Cardiac muscle cell (in vitro differentiated cells and primary cell): Measurements from ENCODE around the gene PEX11A. TPM values are rescaled to one million over a fixed set of nuclear protein-coding genes. Genes with fewer than 3 reads are reported as not detected.

Experiments
- DNase-seq, 2 donors: peaks; one replicate each; pipeline versions ENCODE4 v3.0.0 to v3.0.0-alpha.2; 2010 to 2017; ENCODE audit warnings: low read depth in 1 of 2, low spot score in 1 of 2
- H3K27ac ChIP-seq: fragments of 200-600 bp; sonication (generic); 2 replicates; pipeline ENCODE4 v1.5.1; 2016
- H3K27me3 ChIP-seq: fragments of 200-600 bp; sonication (generic); 2 replicates; pipeline ENCODE4 v1.6.0; 2016; ENCODE audit warnings: control low read depth
- H3K36me3 ChIP-seq: fragments of 200-600 bp; sonication (generic); 2 replicates; pipeline ENCODE4 v1.5.1; 2016; ENCODE audit warnings: control low read depth
- H3K4me1 ChIP-seq: fragments of 200-600 bp; sonication (generic); 2 replicates; pipeline ENCODE4 v1.8.1; 2017; ENCODE audit warnings: low read depth, mild to moderate bottlenecking, mixed run types
- H3K4me3 ChIP-seq: fragments of 200-600 bp; sonication (generic); 2 replicates; pipeline ENCODE4 v1.5.1; 2016; ENCODE audit warnings: mild to moderate bottlenecking
- H3K9me3 ChIP-seq: fragments of 200-600 bp; sonication (generic); 2 replicates; pipeline ENCODE4 v1.5.1; 2017; ENCODE audit warnings: low read depth, mild to moderate bottlenecking, control low read depth
- CTCF ChIP-seq: IDR thresholded peaks from 2 replicates; pipeline ENCODE4 v1.5.1; 2012; ENCODE audit warnings: low read depth, mild to moderate bottlenecking, low read length
- polyA plus RNA-seq: library from polyadenylated mRNA; unstranded; fragments of >200 nt; fragmentation: Nextera tagmentation; extraction: Ambion mirVana; gene quantifications from 2 replicates; pipeline ENCODE4 v1.2.1, GENCODE V29; 2016
- total RNA-seq: library from RNA; depleted of rRNA; stranded (reverse); fragments of >200 nt; gene quantifications from 2 replicates; pipeline ENCODE4 v1.2.3, GENCODE V29; 2016

The PEX11A gene
- total RNA-seq (5.9 and 11.8 TPM in 2 replicates), polyA plus RNA-seq (12.0 and 13.4 TPM in 2 replicates)

GRCh38 chr15:89690276-89691218, at the start of gene PEX11A, which contains the start of gene WDR93:
Gene PEX11A, minus strand, starts transcription at chr15:89690754. Its CDS starts 122 bp downstream, at chr15:89690632.
Gene WDR93, plus strand, starts transcription at chr15:89690811. Its CDS starts 10,936 bp downstream, at chr15:89701747.
- Histone ChIP-seq H3K27ac (no peak within 1 kb of the TSS), H3K36me3 (no peaks in the 10 kb centered on the region), H3K9me3 (no peaks in the 10 kb centered on the region), H3K4me1 (no peaks in the 10 kb centered on the region), H3K4me3 (peak within 1 kb of the TSS; percentile 63), H3K27me3 (peaks cover 25% of the 10 kb centered on the region)
- TF ChIP-seq CTCF: no peak
- peak; percentile 79 to 80 for DNase-seq

- H3K4me3 ChIP-seq: no peak overlapping the region
- H3K27me3 ChIP-seq: no peaks in the 10 kb centered on the region
- H3K27ac ChIP-seq: no peak overlapping the region
- peak; percentile 84 for TF ChIP-seq CTCF
- H3K9me3 ChIP-seq: no peaks in the 10 kb centered on the region
- no peaks in the 10 kb centered on the region for H3K36me3 ChIP-seq
- DNase-seq: peak; percentile 78 to 83
- no peaks in the 10 kb centered on the region for H3K4me1 ChIP-seq
These were observed 49.6 kb upstream of the PEX11A start for GRCh38 chr15:89740137-89740536.

GRCh38 chr15:89735773-89736172, 45.2 kb upstream of the PEX11A start:
- no peaks in the 10 kb centered on the region for H3K4me1 ChIP-seq
- H3K4me3 ChIP-seq: no peak overlapping the region
- H3K27ac ChIP-seq: no peak overlapping the region
- H3K27me3 ChIP-seq: no peaks in the 10 kb centered on the region
- no peak for TF ChIP-seq CTCF
- no peaks in the 10 kb centered on the region for H3K9me3 ChIP-seq
- DNase-seq: no peak
- H3K36me3 ChIP-seq: no peaks in the 10 kb centered on the region

- peak in 1 of 2 donors; percentile 15 for DNase-seq
- TF ChIP-seq CTCF: no peak
- Histone ChIP-seq H3K27ac (no peak overlapping the region), H3K9me3 (no peaks in the 10 kb centered on the region), H3K4me3 (no peak overlapping the region), H3K27me3 (no peaks in the 10 kb centered on the region), H3K36me3 (no peaks in the 10 kb centered on the region), H3K4me1 (no peaks in the 10 kb centered on the region)
These were observed 42.1 kb upstream of the PEX11A start for GRCh38 chr15:89732451-89733172.

GRCh38 chr15:89731275-89731674, 40.7 kb upstream of the PEX11A start:
- H3K27me3 ChIP-seq: no peaks in the 10 kb centered on the region
- H3K27ac ChIP-seq: no peak overlapping the region
- H3K4me3 ChIP-seq: no peak overlapping the region
- TF ChIP-seq CTCF: no peak
- H3K9me3 ChIP-seq: no peaks in the 10 kb centered on the region
- no peaks in the 10 kb centered on the region for H3K36me3 ChIP-seq
- H3K4me1 ChIP-seq: no peaks in the 10 kb centered on the region
- no peak for DNase-seq
